Naive thymus-derived CD4-positive, alpha-beta T cell (primary cell): ENCODE results near the gene CORO2B. TPM values are rescaled to one million over a fixed set of nuclear protein-coding genes. Genes with fewer than 3 reads are reported as not detected.

ENCODE experiments used
- ATAC-seq: fragments of 150-1000 bp; cut with Tn5 transposase; 2 replicates; pipeline ENCODE4 v1.10.0; 2021; ENCODE audit warnings: mild to moderate bottlenecking, moderate library complexity
- CTCF ChIA-PET: fragments of 350-600 bp; sonication (Branson Sonifier 250); formaldehyde crosslinking; loops from one replicate; lab custom pipeline; 2021; ENCODE audit warnings: antibody characterized with exemption; lab: Charles Lee
- POLR2A ChIA-PET: fragments of 350-600 bp; sonication (Branson Sonifier 250); formaldehyde crosslinking; loops from one replicate; lab custom pipeline; 2021; ENCODE audit warnings: antibody characterized with exemption, inconsistent platforms; lab: Charles Lee
- DNase-seq, 9 donors: peaks; one replicate each; pipeline versions ENCODE4 v3.0.0 to v3.0.0-alpha.2; 2020 to 2022; ENCODE audit warnings: mixed read lengths in 1 of 9
- H3K27ac ChIP-seq: one replicate; pipeline ENCODE4 v1.7.0; 2013; ENCODE audit warnings: mild to moderate bottlenecking, low read depth, low read length, moderate library complexity
- H3K27me3 ChIP-seq, 2 donors: one replicate each; pipeline ENCODE4 v1.7.0; 2013; ENCODE audit warnings: low read length in 2 of 2, mild to moderate bottlenecking in 2 of 2, moderate library complexity in 2 of 2; ENCODE audit not compliant: control insufficient read depth in 2 of 2, insufficient read depth in 2 of 2
- H3K36me3 ChIP-seq, 3 experiments: 1 replicate in 2 of 3; 2 replicates in 1 of 3; pipeline ENCODE4 v1.7.0; 2013; ENCODE audit warnings: low read length in 3 of 3, mild to moderate bottlenecking in 3 of 3, moderate library complexity in 1 of 3; ENCODE audit not compliant: insufficient read depth in 3 of 3, control insufficient read depth in 2 of 3
- H3K4me1 ChIP-seq, 2 donors: one replicate each; pipeline ENCODE4 v1.7.0; 2013; ENCODE audit warnings: low read length in 2 of 2, mild to moderate bottlenecking in 2 of 2, moderate library complexity in 1 of 2; ENCODE audit not compliant: control insufficient read depth in 2 of 2, insufficient read depth in 2 of 2
- H3K4me3 ChIP-seq: 2 replicates; pipeline ENCODE4 v1.7.0; 2013; ENCODE audit warnings: mild to moderate bottlenecking, low read length
- H3K9me3 ChIP-seq, 3 experiments: 1 replicate in 2 of 3; 2 replicates in 1 of 3; pipeline ENCODE4 v1.7.0; 2013; ENCODE audit warnings: low read length in 3 of 3; ENCODE audit not compliant: control insufficient read depth in 2 of 3
- H3K27ac Mint-ChIP-seq, 9 donors: one replicate each; pipeline ENCODE4 v1.8.0; 2020 to 2022; ENCODE audit warnings: mixed read lengths in 9 of 9, mild to moderate bottlenecking in 8 of 9, moderate library complexity in 5 of 9, inconsistent platforms in 2 of 9
- H3K27me3 Mint-ChIP-seq, 5 donors: one replicate each; pipeline ENCODE4 v1.8.0; 2021 to 2022; ENCODE audit warnings: mixed read lengths in 5 of 5, mild to moderate bottlenecking in 1 of 5
- H3K36me3 Mint-ChIP-seq, 5 donors: one replicate each; pipeline ENCODE4 v1.8.0; 2020 to 2022; ENCODE audit warnings: mixed read lengths in 5 of 5, mild to moderate bottlenecking in 3 of 5, inconsistent platforms in 1 of 5
- H3K4me1 Mint-ChIP-seq, 7 donors: one replicate each; pipeline ENCODE4 v1.8.0; 2020 to 2022; ENCODE audit warnings: mixed read lengths in 7 of 7, mild to moderate bottlenecking in 3 of 7, inconsistent platforms in 1 of 7
- H3K4me3 Mint-ChIP-seq, 10 donors: one replicate each; pipeline ENCODE4 v1.8.0; 2020 to 2022; ENCODE audit warnings: mild to moderate bottlenecking in 10 of 10, mixed read lengths in 10 of 10, moderate library complexity in 6 of 10, inconsistent platforms in 2 of 10
- H3K9me3 Mint-ChIP-seq, 11 donors: one replicate each; pipeline ENCODE4 v1.8.0; 2020 to 2022; ENCODE audit warnings: mixed read lengths in 11 of 11, mild to moderate bottlenecking in 4 of 11, inconsistent platforms in 1 of 11, moderate library complexity in 1 of 11
- intact Hi-C, 2 donors: fragments of 100-400 bp; cut with micrococcal nuclease; formaldehyde crosslinking; loops; one replicate each; pipeline ENCODE4 v1.15.1; 2023
- polyA plus RNA-seq, 2 donors: library from polyadenylated mRNA; unstranded; fragments of 300-500 nt; fragmentation: Illumina TruSeq; gene quantifications; one replicate each; pipeline ENCODE4 v1.2.3, GENCODE V29; 2021
- total RNA-seq, 6 experiments: library from RNA in 5 of 6; stranded (reverse) in 5 of 6; gene quantifications; 1 replicate in 5 of 6; 2 replicates in 1 of 6; pipeline ENCODE4 v1.2.3 and lab custom pipeline; 2021 to 2026

CORO2B gene, protein sequence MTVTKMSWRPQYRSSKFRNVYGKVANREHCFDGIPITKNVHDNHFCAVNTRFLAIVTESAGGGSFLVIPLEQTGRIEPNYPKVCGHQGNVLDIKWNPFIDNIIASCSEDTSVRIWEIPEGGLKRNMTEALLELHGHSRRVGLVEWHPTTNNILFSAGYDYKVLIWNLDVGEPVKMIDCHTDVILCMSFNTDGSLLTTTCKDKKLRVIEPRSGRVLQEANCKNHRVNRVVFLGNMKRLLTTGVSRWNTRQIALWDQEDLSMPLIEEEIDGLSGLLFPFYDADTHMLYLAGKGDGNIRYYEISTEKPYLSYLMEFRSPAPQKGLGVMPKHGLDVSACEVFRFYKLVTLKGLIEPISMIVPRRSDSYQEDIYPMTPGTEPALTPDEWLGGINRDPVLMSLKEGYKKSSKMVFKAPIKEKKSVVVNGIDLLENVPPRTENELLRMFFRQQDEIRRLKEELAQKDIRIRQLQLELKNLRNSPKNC
- total RNA-seq (under 1 TPM in 1 of 5 experiments, not detected in 4; 0.15 TPM), polyA plus RNA-seq (not detected), total RNA-seq (lab: John Stamatoyannopoulos, UW) (not detected)

GRCh38 chr15:68578980-68579935, at the start of gene CORO2B:
Gene CORO2B (plus strand): TSS chr15:68578993. CDS start chr15:68579263, 270 bp downstream.
- ATAC-seq: no peak
- H3K4me3 Mint-ChIP-seq: peak within 1 kb of the TSS; percentile 75 to 86 (median 82)
- no peaks in the 10 kb centered on the region for H3K9me3 Mint-ChIP-seq

GRCh38 chr15:68531387-68532179, 47.2 kb upstream of the CORO2B start:
- peaks cover 0 to 3% of the 10 kb centered on the region in 2 donors for H3K4me1 ChIP-seq
- Mint-ChIP-seq H3K4me3 (no peak overlapping the region), H3K4me1 (peaks cover 7 to 27% (median 14%) of the 10 kb centered on the region in 7 donors), H3K9me3 (peaks cover 3 to 43% (median 31%) of the 10 kb centered on the region in 11 donors), H3K27me3 (peaks cover 13 to 35% (median 31%) of the 10 kb centered on the region in 5 donors), H3K27ac (peak overlapping the region in 1 of 9 donors; percentile 47), H3K36me3 (peaks cover 0 to 23% (median 12%) of the 10 kb centered on the region in 5 donors)
- POLR2A ChIA-PET: no interaction called here
- H3K27me3 ChIP-seq: no peaks in the 10 kb centered on the region
- intact Hi-C loops: no loop called here
- DNase-seq: no peak
- ATAC-seq: no peak
- peaks cover 0 to 8% (median 0%) of the 10 kb centered on the region in 3 experiments for H3K9me3 ChIP-seq
- H3K4me3 ChIP-seq: no peak overlapping the region
- no peaks in the 10 kb centered on the region for H3K36me3 ChIP-seq
- no peak overlapping the region for H3K27ac ChIP-seq
- CTCF ChIA-PET: no interaction called here

More at GRCh38 chr15:68578980-68579935, at the start of gene CORO2B:
- Histone ChIP-seq H3K27me3 (peaks cover 0 to 12% of the 10 kb centered on the region in 2 donors), H3K4me1 (peaks cover 0 to 7% of the 10 kb centered on the region in 2 donors), H3K27ac (no peak within 1 kb of the TSS), H3K36me3 (no peaks in the 10 kb centered on the region), H3K4me3 (peak within 1 kb of the TSS; percentile 25), H3K9me3 (no peaks in the 10 kb centered on the region)
- peaks cover 7 to 15% (median 11%) of the 10 kb centered on the region in 7 donors for H3K4me1 Mint-ChIP-seq
- peaks cover 34 to 60% (median 45%) of the 10 kb centered on the region in 5 donors for H3K27me3 Mint-ChIP-seq
- ChIA-PET CTCF (no interaction called here), POLR2A (no interaction called here)
- H3K27ac Mint-ChIP-seq: peak within 1 kb of the TSS in 1 of 9 donors; percentile 14
- peaks cover 0 to 2% (median 0%) of the 10 kb centered on the region in 5 donors for H3K36me3 Mint-ChIP-seq
- peak in 1 of 9 donors; percentile 54 for DNase-seq
- intact Hi-C loops: no loop called here

DNA sequence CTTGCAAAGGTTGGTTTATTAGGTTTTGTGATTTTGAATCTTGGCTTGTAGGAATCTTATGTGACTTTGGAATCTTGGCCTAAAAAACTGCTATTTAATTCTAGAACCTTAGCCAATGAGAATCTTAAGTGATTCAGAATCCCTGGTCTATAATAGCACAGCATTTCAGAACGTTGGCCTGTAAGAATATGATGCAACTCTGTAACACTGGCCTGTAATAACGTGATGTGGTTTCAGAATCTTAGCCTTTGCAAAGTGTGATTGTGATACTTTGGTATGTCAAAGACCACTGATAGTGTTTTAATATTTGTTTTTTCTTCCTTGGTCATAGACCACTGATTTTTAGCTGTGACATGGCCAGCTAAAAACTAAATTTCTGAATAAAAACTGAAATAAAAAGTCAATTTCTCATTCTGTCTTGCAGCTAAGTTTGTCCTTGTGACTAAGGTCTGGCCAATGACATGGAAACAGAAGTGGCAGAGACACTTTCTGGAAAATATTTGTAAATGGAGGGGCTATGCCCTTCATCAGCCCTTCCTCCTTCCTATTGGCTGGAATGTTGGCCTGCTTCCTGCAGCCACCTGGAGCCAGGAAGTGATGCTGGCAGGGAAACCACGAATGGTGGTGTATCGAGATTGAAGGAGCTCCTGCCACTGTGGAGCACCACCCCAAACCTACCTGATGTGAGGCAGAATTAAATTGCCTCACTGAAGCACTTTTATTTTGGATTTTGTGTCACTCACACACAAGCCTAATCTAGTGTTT, 42.3 kb upstream of the CORO2B start:
- Histone ChIP-seq H3K4me1 (no peaks in the 10 kb centered on the region), H3K9me3 (peaks cover 0 to 13% (median 0%) of the 10 kb centered on the region in 3 experiments), H3K36me3 (no peaks in the 10 kb centered on the region), H3K27me3 (no peaks in the 10 kb centered on the region), H3K27ac (no peak overlapping the region), H3K4me3 (no peak overlapping the region)
- H3K4me1 Mint-ChIP-seq: no peaks in the 10 kb centered on the region
- ATAC-seq (no peak), DNase-seq (no peak)
- H3K36me3 Mint-ChIP-seq: peaks cover 0 to 19% (median 11%) of the 10 kb centered on the region in 5 donors
- POLR2A ChIA-PET: no interaction called here
- no peak overlapping the region for H3K27ac Mint-ChIP-seq
- peaks cover 9 to 43% (median 19%) of the 10 kb centered on the region in 5 donors for H3K27me3 Mint-ChIP-seq
- CTCF ChIA-PET: interaction anchor here (1.6 kb wide), 1 partner anchor 13 kb away, joined by 3 read pairs; no protein-coding TSS in a partner anchor
- H3K9me3 Mint-ChIP-seq: peaks cover 3 to 48% (median 25%) of the 10 kb centered on the region in 11 donors
- no peak overlapping the region for H3K4me3 Mint-ChIP-seq
- intact Hi-C loops: loop anchor here in 1 of 2 donors (5.0 kb wide), 1 partner anchor 229 kb away; no protein-coding TSS in a partner anchor

- Histone ChIP-seq H3K4me1 (no peaks in the 10 kb centered on the region), H3K36me3 (no peaks in the 10 kb centered on the region), H3K4me3 (no peak overlapping the region), H3K9me3 (peaks cover 0 to 13% (median 0%) of the 10 kb centered on the region in 3 experiments), H3K27me3 (no peaks in the 10 kb centered on the region), H3K27ac (no peak overlapping the region)
- ATAC-seq (no peak), DNase-seq (no peak)
- CTCF ChIA-PET: interaction anchor here (1.6 kb wide), 1 partner anchor 13 kb away, joined by 3 read pairs; no protein-coding TSS in a partner anchor
- H3K36me3 Mint-ChIP-seq: peaks cover 0 to 18% (median 10%) of the 10 kb centered on the region in 5 donors
- intact Hi-C loops: loop anchor here in 1 of 2 donors (5.0 kb wide), 1 partner anchor 230 kb away; no protein-coding TSS in a partner anchor
- POLR2A ChIA-PET: no interaction called here
- no peak overlapping the region for H3K4me3 Mint-ChIP-seq
- H3K27me3 Mint-ChIP-seq: peaks cover 15 to 48% (median 24%) of the 10 kb centered on the region in 5 donors
- H3K4me1 Mint-ChIP-seq: no peaks in the 10 kb centered on the region
- H3K27ac Mint-ChIP-seq: no peak overlapping the region
- peaks cover 5 to 42% (median 21%) of the 10 kb centered on the region in 11 donors for H3K9me3 Mint-ChIP-seq
Measured at GRCh38 chr15:68537097-68537496, 41.7 kb upstream of the CORO2B start.

DNA sequence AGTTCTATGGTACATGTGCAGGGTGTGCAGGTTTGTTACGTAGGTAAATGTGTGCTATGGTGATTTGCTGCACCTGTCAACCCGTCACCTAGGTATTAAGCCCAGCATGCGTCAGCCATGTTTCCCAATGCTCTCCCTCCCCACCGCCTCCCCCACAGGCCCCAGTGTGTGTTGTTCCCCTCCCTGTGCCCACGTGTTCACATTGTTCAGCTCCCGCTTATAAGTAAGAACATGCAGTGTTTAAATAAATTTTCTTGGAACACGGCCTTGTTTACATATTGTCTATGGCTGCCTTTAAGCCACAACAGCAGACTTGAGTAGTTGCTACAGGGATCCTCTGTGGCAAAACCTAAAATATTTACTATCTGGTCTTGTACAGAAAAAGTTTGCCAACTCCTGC, 41.3 kb upstream of the CORO2B start:
- H3K27ac Mint-ChIP-seq: no peak overlapping the region
- no peaks in the 10 kb centered on the region for H3K36me3 ChIP-seq
- peaks cover 0 to 14% (median 6%) of the 10 kb centered on the region in 5 donors for H3K36me3 Mint-ChIP-seq
- H3K4me3 Mint-ChIP-seq: no peak overlapping the region
- ATAC-seq (no peak), DNase-seq (no peak)
- H3K27ac ChIP-seq: no peak overlapping the region
- intact Hi-C loops: loop anchor here in 1 of 2 donors (5.0 kb wide), 1 partner anchor 230 kb away; no protein-coding TSS in a partner anchor
- H3K4me1 Mint-ChIP-seq: no peaks in the 10 kb centered on the region
- no peaks in the 10 kb centered on the region for H3K4me1 ChIP-seq
- peaks cover under 1 to 38% (median 17%) of the 10 kb centered on the region in 11 donors for H3K9me3 Mint-ChIP-seq
- POLR2A ChIA-PET: no interaction called here
- H3K9me3 ChIP-seq: peaks cover 0 to 9% (median 0%) of the 10 kb centered on the region in 3 experiments
- peaks cover 19 to 43% (median 24%) of the 10 kb centered on the region in 5 donors for H3K27me3 Mint-ChIP-seq
- H3K4me3 ChIP-seq: no peak overlapping the region
- CTCF ChIA-PET: interaction anchor here (2.8 kb wide), 1 partner anchor 13 kb away, joined by 15 read pairs; no protein-coding TSS in a partner anchor
- no peaks in the 10 kb centered on the region for H3K27me3 ChIP-seq
